PFSK-1 (cell line): Measurements from ENCODE around the gene SOBP.

Experiments used
- POLR2AphosphoS5 ChIP-seq: IDR thresholded peaks from 2 replicates; pipeline ENCODE4 v1.6.1; 2012; ENCODE audit warnings: low read depth, mild to moderate bottlenecking, control low read depth, low read length, moderate library complexity
- TAF1 ChIP-seq: IDR thresholded peaks from 2 replicates; pipeline ENCODE4 v1.6.1; 2012; ENCODE audit warnings: low read length, control low read depth, borderline replicate concordance; ENCODE audit not compliant: insufficient read depth

- TF ChIP-seq TAF1: no peak
- TF ChIP-seq POLR2AphosphoS5: no peak
Observed at GRCh38 chr6:107611094-107611810, 121.3 kb downstream of the SOBP start.
